ENCODE results near the gene HOXA13. TPM values are rescaled to one million over a fixed set of nuclear protein-coding genes. Genes with fewer than 3 reads are reported as not detected.

HOXA13 gene
- total RNA-seq, 5 donors from 2014 or later (not counting 1 experiment from before 2014, with no cell fraction given) = not detected

GRCh38 chr7:27158436-27159265 lies 41.2 kb downstream of the HOXA13 start:
- no peak overlapping the region for H3K4me3 ChIP-seq (ENCODE audit: control insufficient read depth in 1 of 2, extremely low read depth in 1 of 2, low read length in 1 of 2)
- peaks cover 8 to 59% of the 10 kb centered on the region in 2 experiments for H3K4me1 ChIP-seq (ENCODE audit: control insufficient read depth in 1 of 2, extremely low read depth in 1 of 2, insufficient read depth in 2 of 2, low read length in 2 of 2)
- H3K27me3 ChIP-seq (replicated peaks in 1 of 2; ENCODE audit: control insufficient read depth in 2 of 2, extremely low read depth in 1 of 2, insufficient read depth in 2 of 2, low read length in 1 of 2) = peaks cover 2 to 90% of the 10 kb centered on the region in 2 experiments
- H3K4me3 Mint-ChIP-seq = peak overlapping the region in 1 of 3 donors; percentile 84
- peaks cover 60 to 87% of the 10 kb centered on the region in 2 donors for H3K27me3 Mint-ChIP-seq
- DNase-seq = peak in 3 of 35 experiments; percentile 5 to 17 (median 11)
- ChIA-PET CTCF (interaction anchor here (0.5 to 1.5 kb wide), 11 partner anchors 9 to 1266 kb away, joined by 3 to 6 read pairs (median 5); partner anchors contain the start of gene HOXA5 (in 1 of the 2)), POLR2A (interaction anchor here in 1 of 2 donors (0.6 kb wide), 1 partner anchor 476 kb away, joined by 3 read pairs; no protein-coding TSS in a partner anchor)
- H3K9me3 ChIP-seq = no peaks in the 10 kb centered on the region
- WGBS (ENCODE audit: insufficient coverage) = 23% methylated on average over 19 of the region's 35 CpGs
- H3K9me3 Mint-ChIP-seq = no peaks in the 10 kb centered on the region
- H3K27ac ChIP-seq (ENCODE audit: low read length) = no peak overlapping the region
- H3K27ac Mint-ChIP-seq = peak overlapping the region in 1 of 2 donors; percentile 17
- H3K36me3 Mint-ChIP-seq = no peaks in the 10 kb centered on the region
- no peaks in the 10 kb centered on the region for H3K36me3 ChIP-seq (ENCODE audit: control insufficient read depth in 2 of 2, extremely low read depth in 1 of 2, insufficient read depth in 1 of 2, low read length in 1 of 2)
- H3K4me1 Mint-ChIP-seq = peaks cover 48 to 53% (median 52%) of the 10 kb centered on the region in 3 donors
- no peak for ATAC-seq (replicated peaks in 1 of 4)

- Mint-ChIP-seq H3K27ac (peak overlapping the region; percentile 16 to 82), H3K4me1 (peaks cover 48 to 54% (median 53%) of the 10 kb centered on the region in 3 donors), H3K4me3 (peak overlapping the region in 2 of 3 donors; percentile 0 to 84), H3K27me3 (peaks cover 60 to 86% of the 10 kb centered on the region in 2 donors), H3K9me3 (no peaks in the 10 kb centered on the region), H3K36me3 (no peaks in the 10 kb centered on the region)
- Histone ChIP-seq H3K27ac (ENCODE audit: low read length) (no peak overlapping the region), H3K4me3 (ENCODE audit: control insufficient read depth in 1 of 2, extremely low read depth in 1 of 2, low read length in 1 of 2) (no peak overlapping the region), H3K27me3 (replicated peaks in 1 of 2; ENCODE audit: control insufficient read depth in 2 of 2, extremely low read depth in 1 of 2, insufficient read depth in 2 of 2, low read length in 1 of 2) (peaks cover 2 to 91% of the 10 kb centered on the region in 2 experiments), H3K9me3 (no peaks in the 10 kb centered on the region), H3K36me3 (ENCODE audit: control insufficient read depth in 2 of 2, extremely low read depth in 1 of 2, insufficient read depth in 1 of 2, low read length in 1 of 2) (no peaks in the 10 kb centered on the region), H3K4me1 (ENCODE audit: control insufficient read depth in 1 of 2, extremely low read depth in 1 of 2, insufficient read depth in 2 of 2, low read length in 2 of 2) (peaks cover 8 to 59% of the 10 kb centered on the region in 2 experiments)
- ATAC-seq (replicated peaks in 1 of 4) = no peak
- ChIA-PET CTCF (interaction anchor here (0.5 to 1.5 kb wide), 2 partner anchors 18 to 1265 kb away, joined by 5 read pairs; no protein-coding TSS in a partner anchor), POLR2A (no interaction called here)
- DNase-seq = no peak
- WGBS (ENCODE audit: insufficient coverage) = 5% methylated on average over 14 of the region's 30 CpGs
These were observed 42.0 kb downstream of the HOXA13 start for GRCh38 chr7:27157702-27158431.

- Histone ChIP-seq H3K4me1 (ENCODE audit: control insufficient read depth in 1 of 2, extremely low read depth in 1 of 2, insufficient read depth in 2 of 2, low read length in 2 of 2) (peaks cover 8 to 66% of the 10 kb centered on the region in 2 experiments), H3K27me3 (replicated peaks in 1 of 2; ENCODE audit: control insufficient read depth in 2 of 2, extremely low read depth in 1 of 2, insufficient read depth in 2 of 2, low read length in 1 of 2) (peaks cover 2 to 97% of the 10 kb centered on the region in 2 experiments), H3K36me3 (ENCODE audit: control insufficient read depth in 2 of 2, extremely low read depth in 1 of 2, insufficient read depth in 1 of 2, low read length in 1 of 2) (no peaks in the 10 kb centered on the region), H3K9me3 (no peaks in the 10 kb centered on the region), H3K27ac (ENCODE audit: low read length) (no peak overlapping the region), H3K4me3 (ENCODE audit: control insufficient read depth in 1 of 2, extremely low read depth in 1 of 2, low read length in 1 of 2) (peak overlapping the region in 1 of 2 donors; percentile 19)
- H3K36me3 Mint-ChIP-seq = no peaks in the 10 kb centered on the region
- H3K4me3 Mint-ChIP-seq = peak overlapping the region in 1 of 3 donors; percentile 84
- H3K27me3 Mint-ChIP-seq = peaks cover 56 to 85% of the 10 kb centered on the region in 2 donors
- no peaks in the 10 kb centered on the region for H3K9me3 Mint-ChIP-seq
- ChIA-PET POLR2A (interaction anchor here in 1 of 2 donors (0.5 to 0.8 kb wide), 2 partner anchors 14 to 644 kb away, joined by 3 to 5 read pairs; no protein-coding TSS in a partner anchor), CTCF (interaction anchor here in 1 of 2 donors (0.5 to 0.7 kb wide), 3 partner anchors 18 to 1301 kb away, joined by 3 to 5 read pairs (median 3); no protein-coding TSS in a partner anchor)
- WGBS (ENCODE audit: insufficient coverage) = 10% methylated on average over 20 of the region's 30 CpGs
- no peak for ATAC-seq (replicated peaks in 1 of 4)
- no peak for DNase-seq
- peak overlapping the region; percentile 16 to 82 for H3K27ac Mint-ChIP-seq
- peaks cover 51 to 57% (median 57%) of the 10 kb centered on the region in 3 donors for H3K4me1 Mint-ChIP-seq
These were observed 42.8 kb downstream of the HOXA13 start for GRCh38 chr7:27156916-27157701.

- no peak for ATAC-seq (replicated peaks in 1 of 4)
- Mint-ChIP-seq H3K27ac (peak within 1 kb of the TSS; percentile 16 to 82), H3K36me3 (no peaks in the 10 kb centered on the region), H3K4me3 (peak within 1 kb of the TSS; percentile 13 to 84 (median 21)), H3K4me1 (peaks cover 58 to 64% (median 63%) of the 10 kb centered on the region in 3 donors), H3K9me3 (no peaks in the 10 kb centered on the region), H3K27me3 (peaks cover 62 to 86% of the 10 kb centered on the region in 2 donors)
- DNase-seq = no peak
- CTCF ChIA-PET = interaction anchor here in 1 of 2 donors (0.5 to 0.7 kb wide), 3 partner anchors 1012 to 1300 kb away, joined by 3 to 4 read pairs (median 3); no protein-coding TSS in a partner anchor
- Histone ChIP-seq H3K9me3 (no peaks in the 10 kb centered on the region), H3K27me3 (replicated peaks in 1 of 2; ENCODE audit: control insufficient read depth in 2 of 2, extremely low read depth in 1 of 2, insufficient read depth in 2 of 2, low read length in 1 of 2) (peaks cover 2 to 97% of the 10 kb centered on the region in 2 experiments), H3K27ac (ENCODE audit: low read length) (no peak within 1 kb of the TSS), H3K4me3 (ENCODE audit: control insufficient read depth in 1 of 2, extremely low read depth in 1 of 2, low read length in 1 of 2) (peak within 1 kb of the TSS; percentile 17 to 66), H3K4me1 (ENCODE audit: control insufficient read depth in 1 of 2, extremely low read depth in 1 of 2, insufficient read depth in 2 of 2, low read length in 2 of 2) (peaks cover 11 to 71% of the 10 kb centered on the region in 2 experiments), H3K36me3 (ENCODE audit: control insufficient read depth in 2 of 2, extremely low read depth in 1 of 2, insufficient read depth in 1 of 2, low read length in 1 of 2) (no peaks in the 10 kb centered on the region)
- POLR2A ChIA-PET = interaction anchor here in 1 of 2 donors (0.8 kb wide), 1 partner anchor 14 kb away, joined by 5 read pairs; no protein-coding TSS in a partner anchor
- WGBS (ENCODE audit: insufficient coverage) = 4% methylated on average over 24 of the region's 33 CpGs
These were observed 43.4 kb downstream of the HOXA13 start, which contains the start of gene HOXA7 for GRCh38 chr7:27156508-27156898. Gene HOXA7, minus strand, starts transcription at chr7:27156675. Its CDS starts 130 bp downstream, at chr7:27156545.

- Histone ChIP-seq H3K4me3 (ENCODE audit: control insufficient read depth in 1 of 2, extremely low read depth in 1 of 2, low read length in 1 of 2) (peak overlapping the region; percentile 17 to 66), H3K27me3 (replicated peaks in 1 of 2; ENCODE audit: control insufficient read depth in 2 of 2, extremely low read depth in 1 of 2, insufficient read depth in 2 of 2, low read length in 1 of 2) (peaks cover 2 to 97% of the 10 kb centered on the region in 2 experiments), H3K9me3 (no peaks in the 10 kb centered on the region), H3K27ac (ENCODE audit: low read length) (no peak overlapping the region), H3K4me1 (ENCODE audit: control insufficient read depth in 1 of 2, extremely low read depth in 1 of 2, insufficient read depth in 2 of 2, low read length in 2 of 2) (peaks cover 15 to 71% of the 10 kb centered on the region in 2 experiments), H3K36me3 (ENCODE audit: control insufficient read depth in 2 of 2, extremely low read depth in 1 of 2, insufficient read depth in 1 of 2, low read length in 1 of 2) (no peaks in the 10 kb centered on the region)
- POLR2A ChIA-PET = interaction anchor here in 1 of 2 donors (0.6 kb wide), 2 partner anchors 483 to 1302 kb away, joined by 3 read pairs; no protein-coding TSS in a partner anchor
- WGBS (ENCODE audit: insufficient coverage) = 3% methylated on average over 60 of the region's 63 CpGs
- ATAC-seq (replicated peaks in 1 of 4) (peak in 2 of 4 experiments; percentile 18 to 22), DNase-seq (peak in 1 of 35 experiments; percentile 19)
- H3K27me3 Mint-ChIP-seq = peaks cover 65 to 88% of the 10 kb centered on the region in 2 donors
- H3K9me3 Mint-ChIP-seq = no peaks in the 10 kb centered on the region
- H3K4me1 Mint-ChIP-seq = peaks cover 59 to 69% (median 66%) of the 10 kb centered on the region in 3 donors
- H3K27ac Mint-ChIP-seq = peak overlapping the region; percentile 11 to 55
- no peaks in the 10 kb centered on the region for H3K36me3 Mint-ChIP-seq
- CTCF ChIA-PET = interaction anchor here in 1 of 2 donors (0.5 to 0.6 kb wide), 2 partner anchors 864 to 1066 kb away, joined by 3 to 4 read pairs; no protein-coding TSS in a partner anchor
- peak overlapping the region in 2 of 3 donors; percentile 21 to 84 for H3K4me3 Mint-ChIP-seq
These were observed 43.9 kb downstream of the HOXA13 start for GRCh38 chr7:27155816-27156507.
